Prostate gland (tissue), 2 donors: ENCODE measurements around the gene SORBS1. TPM values are rescaled to one million over a fixed set of nuclear protein-coding genes. Genes with fewer than 3 reads are reported as not detected.

Experiments
- DNase-seq: peaks from one replicate; pipeline ENCODE4 v3.0.0-alpha.2; 2019; ENCODE audit warnings: low spot score
- H3K27ac ChIP-seq, 2 donors: fragments of 200-600 bp; sonication (generic); 2 replicates each; pipeline ENCODE4 v1.5.1; 2017 to 2019
- H3K27me3 ChIP-seq: fragments of 200-600 bp; sonication (generic); replicated peaks from 2 replicates; pipeline ENCODE4 v1.5.1; 2019; ENCODE audit not compliant: insufficient read depth
- H3K36me3 ChIP-seq, 2 donors: fragments of 200-600 bp; sonication (generic); 1 replicate in 1 of 2; 2 replicates in 1 of 2; pipeline versions ENCODE4 v1.5.1 to v1.8.1; 2017 to 2019
- H3K4me1 ChIP-seq: fragments of 200-600 bp; sonication (generic); replicated peaks from 2 replicates; pipeline ENCODE4 v1.5.1; 2019
- H3K4me3 ChIP-seq, 2 donors: fragments of 200-600 bp; sonication (generic); 2 replicates each; pipeline ENCODE4 v1.5.1; 2017 to 2019
- H3K9me3 ChIP-seq: fragments of 200-600 bp; sonication (generic); 2 replicates; pipeline ENCODE4 v1.5.1; 2017
- POLR2A ChIP-seq: fragments of 450-650 bp; IDR thresholded peaks from one replicate; pipeline ENCODE4 v1.6.1; 2016; ENCODE audit warnings: antibody characterized with exemption, mild to moderate bottlenecking
- POLR2AphosphoS5 ChIP-seq: sonication (generic); formaldehyde crosslinking; IDR thresholded peaks from one replicate; pipeline ENCODE4 v1.6.1; 2017; ENCODE audit warnings: antibody characterized with exemption
- WGBS: methylation state at CpG from one replicate; pipeline ENCODE4 v1.1.5; 2018; 5-methylcytosine and 5-hydroxymethylcytosine counted together
- intact Hi-C: fragments of 100-400 bp; cut with DNase I; formaldehyde crosslinking; loops from one replicate; pipeline ENCODE4 v1.14.2; 2022
- total RNA-seq, 2 donors: library from RNA; depleted of rRNA; stranded (reverse); fragments of >200 nt; gene quantifications; one replicate each; pipeline ENCODE4 v1.1.0, GENCODE V29; 2016
- TF ChIP-seq, protein P1 (sequence below), 4 experiments: fragments of 200-600 bp in 2 of 4; fragments of 450-650 bp in 2 of 4; sonication (generic) in 2 of 4; IDR thresholded peaks; 1 replicate in 3 of 4; 2 replicates in 1 of 4; pipeline ENCODE4 v1.5.1; 2016 to 2019; ENCODE audit warnings: antibody characterized with exemption in 4 of 4, mild to moderate bottlenecking in 2 of 4, moderate library complexity in 2 of 4

SORBS1 gene
- total RNA-seq, 2 donors from 2014 or later, result 84.6 to 189 TPM

- peak; percentile 48 for DNase-seq
- H3K9me3 ChIP-seq, result no peaks in the 10 kb centered on the region
- no peak for TF ChIP-seq POLR2AphosphoS5
- no peak for TF ChIP-seq POLR2A
- TF ChIP-seq, protein P1, sequence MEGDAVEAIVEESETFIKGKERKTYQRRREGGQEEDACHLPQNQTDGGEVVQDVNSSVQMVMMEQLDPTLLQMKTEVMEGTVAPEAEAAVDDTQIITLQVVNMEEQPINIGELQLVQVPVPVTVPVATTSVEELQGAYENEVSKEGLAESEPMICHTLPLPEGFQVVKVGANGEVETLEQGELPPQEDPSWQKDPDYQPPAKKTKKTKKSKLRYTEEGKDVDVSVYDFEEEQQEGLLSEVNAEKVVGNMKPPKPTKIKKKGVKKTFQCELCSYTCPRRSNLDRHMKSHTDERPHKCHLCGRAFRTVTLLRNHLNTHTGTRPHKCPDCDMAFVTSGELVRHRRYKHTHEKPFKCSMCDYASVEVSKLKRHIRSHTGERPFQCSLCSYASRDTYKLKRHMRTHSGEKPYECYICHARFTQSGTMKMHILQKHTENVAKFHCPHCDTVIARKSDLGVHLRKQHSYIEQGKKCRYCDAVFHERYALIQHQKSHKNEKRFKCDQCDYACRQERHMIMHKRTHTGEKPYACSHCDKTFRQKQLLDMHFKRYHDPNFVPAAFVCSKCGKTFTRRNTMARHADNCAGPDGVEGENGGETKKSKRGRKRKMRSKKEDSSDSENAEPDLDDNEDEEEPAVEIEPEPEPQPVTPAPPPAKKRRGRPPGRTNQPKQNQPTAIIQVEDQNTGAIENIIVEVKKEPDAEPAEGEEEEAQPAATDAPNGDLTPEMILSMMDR (IDR thresholded peaks at IDR 0.05), result no peak
- H3K27ac ChIP-seq, result peak overlapping the region; percentile 1 to 33
- intact Hi-C loops, result no loop called here
- H3K4me3 ChIP-seq, result no peak overlapping the region
- 50% methylated on average over 10 of the region's 10 CpGs for WGBS
- H3K27me3 ChIP-seq, result no peaks in the 10 kb centered on the region
- peaks cover 9% of the 10 kb centered on the region for H3K4me1 ChIP-seq
- no peaks in the 10 kb centered on the region for H3K36me3 ChIP-seq
These were observed 11.0 kb downstream of the SORBS1 start for GRCh38 chr10:95550073-95550672.

DNA sequence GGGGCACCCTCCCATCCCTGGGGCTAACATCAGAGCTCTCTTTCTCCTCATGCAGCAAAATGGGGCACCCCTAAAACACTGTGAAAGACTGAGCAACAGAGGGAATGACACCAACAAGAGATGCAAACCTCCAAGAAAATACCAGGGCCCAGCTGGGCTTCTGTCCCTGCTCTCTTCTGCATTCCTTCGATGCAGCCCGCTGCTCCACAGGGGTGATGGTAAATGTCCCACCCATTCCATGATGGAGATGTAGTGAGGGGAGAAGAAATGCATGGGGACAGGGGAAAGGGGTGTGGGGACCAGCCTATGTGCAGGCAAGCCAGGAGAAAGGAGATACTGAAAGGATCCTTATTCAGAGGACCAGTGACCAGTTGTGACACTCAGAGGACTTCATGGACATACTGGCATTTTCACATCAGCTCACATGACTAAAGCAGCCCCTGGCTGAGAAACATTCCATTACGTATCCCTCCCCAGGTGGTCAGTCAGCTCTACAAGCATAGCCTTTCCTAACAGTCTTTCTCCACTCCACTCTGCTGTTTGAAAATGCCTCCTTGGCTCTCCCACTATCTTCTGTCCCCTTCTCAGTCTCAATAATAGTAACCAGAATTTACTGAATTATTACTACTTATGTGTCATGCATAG lies 13.3 kb downstream of the SORBS1 start:
- TF ChIP-seq, protein P1 (IDR thresholded peaks at IDR 0.05), result no peak
- TF ChIP-seq POLR2A (no peak), POLR2AphosphoS5 (no peak)
- no peaks in the 10 kb centered on the region for H3K27me3 ChIP-seq
- peaks cover 9% of the 10 kb centered on the region for H3K4me1 ChIP-seq
- no peak for DNase-seq
- no peak overlapping the region for H3K27ac ChIP-seq
- H3K36me3 ChIP-seq, result no peaks in the 10 kb centered on the region
- intact Hi-C loops, result no loop called here
- no peaks in the 10 kb centered on the region for H3K9me3 ChIP-seq
- 80% methylated on average over 3 of the region's 3 CpGs for WGBS
- no peak overlapping the region for H3K4me3 ChIP-seq

GRCh38 chr10:95547197-95547596 lies 14.0 kb downstream of the SORBS1 start:
- TF ChIP-seq, protein P1 (IDR thresholded peaks at IDR 0.05), result no peak
- no peak for TF ChIP-seq POLR2A
- no peak for TF ChIP-seq POLR2AphosphoS5
- WGBS, result 88% methylated on average over 3 of the region's 3 CpGs
- H3K4me3 ChIP-seq, result no peak overlapping the region
- peaks cover 9% of the 10 kb centered on the region for H3K4me1 ChIP-seq
- no peaks in the 10 kb centered on the region for H3K36me3 ChIP-seq
- intact Hi-C loops, result no loop called here
- no peak for DNase-seq
- no peaks in the 10 kb centered on the region for H3K27me3 ChIP-seq
- H3K9me3 ChIP-seq, result no peaks in the 10 kb centered on the region
- no peak overlapping the region for H3K27ac ChIP-seq

- H3K4me3 ChIP-seq, result no peak overlapping the region
- WGBS, result 80% methylated on average over 2 of the region's 2 CpGs
- no peaks in the 10 kb centered on the region for H3K36me3 ChIP-seq
- no peak for DNase-seq
- no peak overlapping the region for H3K27ac ChIP-seq
- TF ChIP-seq, protein P1 (IDR thresholded peaks at IDR 0.05), result no peak
- no peak for TF ChIP-seq POLR2AphosphoS5
- no peak for TF ChIP-seq POLR2A
- no peaks in the 10 kb centered on the region for H3K9me3 ChIP-seq
- no peaks in the 10 kb centered on the region for H3K27me3 ChIP-seq
- intact Hi-C loops, result no loop called here
- H3K4me1 ChIP-seq, result peaks cover 9% of the 10 kb centered on the region
These were observed 15.2 kb downstream of the SORBS1 start for GRCh38 chr10:95545981-95546380.
